ENCODE data around the gene MAST3. TPM values are rescaled to one million over a fixed set of nuclear protein-coding genes. Genes with fewer than 3 reads are reported as not detected.
"Not testable (repeated sequence)": the region's sequence is repeated elsewhere in the genome, so short reads cannot be mapped to it uniquely, and the experiment has no call there.

The MAST3 gene
- total and polyA plus RNA-seq, 10 donors = 8.9 to 52.7 (median 38.2) TPM

- Histone ChIP-seq H3K36me3 (peaks cover 0 to 19% (median 7%) of the 10 kb centered on the region in 6 donors), H3K4me3 (no peak overlapping the region), H3K4me1 (peaks cover 25 to 89% (median 59%) of the 10 kb centered on the region in 6 donors), H3K27me3 (replicated peaks in 1 of 7) (no peaks in the 10 kb centered on the region), H3K9me3 (no peaks in the 10 kb centered on the region), H3K27ac (peak overlapping the region in 5 of 8 donors; percentile 4 to 68 (median 54))
- intact Hi-C loops (cut with DNase I; ENCODE audit: low total_unique reads) = no loop called here
- WGBS, 5 donors = 81 to 94% (median 89%) methylated on average over 5 to 6 of the region's 6 CpGs
- DNase-seq = peak; percentile 73
- TF ChIP-seq POLR2A (IDR thresholded peaks at IDR 0.05) = no peak
- no peak for TF ChIP-seq POLR2AphosphoS5 (IDR thresholded peaks at IDR 0.05)
- TF ChIP-seq CTCF (IDR thresholded peaks at IDR 0.05 in 8 of 11, conservative IDR thresholded peaks at IDR 0.05 in 3 of 11) = no peak
These were observed 58.7 kb downstream of the MAST3 start for GRCh38 chr19:18156268-18156667.

- peak; percentile 89 for DNase-seq
These were observed 59.4 kb downstream of the MAST3 start for GRCh38 chr19:18156841-18157464.

GRCh38 chr19:18157465-18158063 lies 60.0 kb downstream of the MAST3 start:
- intact Hi-C loops (cut with DNase I; ENCODE audit: low total_unique reads) = no loop called here
- TF ChIP-seq POLR2A (IDR thresholded peaks at IDR 0.05) (no peak), CTCF (IDR thresholded peaks at IDR 0.05 in 8 of 11, conservative IDR thresholded peaks at IDR 0.05 in 3 of 11) (no peak), POLR2AphosphoS5 (IDR thresholded peaks at IDR 0.05) (no peak)
- WGBS, 5 donors = 54 to 73% (median 56%) methylated on average over 16 to 18 of the region's 18 CpGs
- Histone ChIP-seq H3K4me3 (no peak overlapping the region), H3K4me1 (peaks cover 24 to 88% (median 60%) of the 10 kb centered on the region in 6 donors), H3K9me3 (no peaks in the 10 kb centered on the region), H3K36me3 (peaks cover 0 to 26% (median 9%) of the 10 kb centered on the region in 6 donors), H3K27ac (peak overlapping the region in 6 of 8 donors; percentile 13 to 68 (median 44)), H3K27me3 (replicated peaks in 1 of 7) (no peaks in the 10 kb centered on the region)
- no peak for DNase-seq

More at GRCh38 chr19:18156841-18157464, 59.4 kb downstream of the MAST3 start:
- TF ChIP-seq POLR2AphosphoS5 (IDR thresholded peaks at IDR 0.05) (peak; percentile 46 to 79 (median 67)), CTCF (IDR thresholded peaks at IDR 0.05 in 8 of 11, conservative IDR thresholded peaks at IDR 0.05 in 3 of 11) (no peak)
- H3K36me3 ChIP-seq = peaks cover 0 to 20% (median 8%) of the 10 kb centered on the region in 6 donors
- 47 to 64% (median 51%) methylated on average over 10 to 22 of the region's 22 CpGs for WGBS, 5 donors
- no peaks in the 10 kb centered on the region for H3K9me3 ChIP-seq
- peak overlapping the region in 7 of 8 donors; percentile 3 to 68 (median 33) for H3K27ac ChIP-seq
- intact Hi-C loops (cut with DNase I; ENCODE audit: low total_unique reads) = no loop called here
- H3K4me1 ChIP-seq = peaks cover 24 to 89% (median 59%) of the 10 kb centered on the region in 6 donors
- H3K27me3 ChIP-seq (replicated peaks in 1 of 7) = no peaks in the 10 kb centered on the region
- no peak overlapping the region for H3K4me3 ChIP-seq

- intact Hi-C loops (cut with DNase I; ENCODE audit: low total_unique reads) = no loop called here
- H3K27ac ChIP-seq = no peak overlapping the region
These were observed 60.9 kb downstream of the MAST3 start for GRCh38 chr19:18158467-18158866.

GRCh38 chr19:18159059-18159616 lies 61.6 kb downstream of the MAST3 start:
- DNase-seq; H3K27me3 ChIP-seq (replicated peaks in 1 of 7); H3K9me3 ChIP-seq; H3K4me3 ChIP-seq; H3K27ac ChIP-seq; intact Hi-C loops (cut with DNase I; ENCODE audit: low total_unique reads): not testable (repeated sequence)
- Histone ChIP-seq H3K4me1 (peaks cover 19 to 79% (median 51%) of the 10 kb centered on the region in 6 donors), H3K36me3 (peaks cover 0 to 41% (median 18%) of the 10 kb centered on the region in 6 donors)
- WGBS, 5 donors = 80 to 92% (median 87%) methylated on average over 6 of the region's 6 CpGs

More at GRCh38 chr19:18158467-18158866, 60.9 kb downstream of the MAST3 start:
- Histone ChIP-seq H3K36me3 (peaks cover 0 to 35% (median 13%) of the 10 kb centered on the region in 6 donors), H3K9me3 (no peaks in the 10 kb centered on the region), H3K4me1 (peaks cover 24 to 86% (median 58%) of the 10 kb centered on the region in 6 donors), H3K4me3 (no peak overlapping the region), H3K27me3 (replicated peaks in 1 of 7) (no peaks in the 10 kb centered on the region)
- no peak for DNase-seq
- TF ChIP-seq POLR2AphosphoS5 (IDR thresholded peaks at IDR 0.05) = no peak
- no peak for TF ChIP-seq POLR2A (IDR thresholded peaks at IDR 0.05)
- TF ChIP-seq CTCF (IDR thresholded peaks at IDR 0.05 in 8 of 11, conservative IDR thresholded peaks at IDR 0.05 in 3 of 11) = no peak
- WGBS, 5 donors = 77 to 92% (median 81%) methylated on average over 4 of the region's 4 CpGs
